HepG2 (cell line): ENCODE results near the gene ANAPC2. TPM values are rescaled to one million over a fixed set of nuclear protein-coding genes. Genes with fewer than 3 reads are reported as not detected.
A peak's percentile ranks its signal among the peaks of the same experiment; 100 is the strongest.

Experiments
- ATAC-seq: fragments of 200-7000 bp; cut with Tn5 transposase; 3 replicates; pipeline ENCODE4 v1.9.1; 2020; ENCODE audit warnings: mild to moderate bottlenecking, moderate library complexity
- BruUV-seq: library from RNA; stranded (reverse); fragments of 400-500 nt; replicated peaks from 2 replicates; lab custom pipeline; 2021; lab: Mats Ljungman, UMichigan
- CTCF ChIA-PET: fragments of 300-600 bp; formaldehyde crosslinking; extraction: SDS; loops from one replicate; lab custom pipeline; 2021; ENCODE audit warnings: low total read pairs, inconsistent platforms, low intra/inter-chr PET ratio; lab: Yijun Ruan, JAX
- POLR2A ChIA-PET: fragments of 350-600 bp; sonication (Branson Sonifier 250); formaldehyde crosslinking; loops from one replicate; lab custom pipeline; 2020; ENCODE audit warnings: antibody characterized with exemption, inconsistent platforms; lab: Yijun Ruan, JAX
- DNase-seq: peaks from one replicate; pipeline ENCODE4 v3.0.0-alpha.2; 2015; ENCODE audit warnings: low spot score
- FAIRE-seq: peaks from 3 replicates; lab custom pipeline; 2011; peaks lifted over from hg19 to GRCh38; lab: Jason Lieb, UNC
- H2AFZ ChIP-seq: one replicate; pipeline ENCODE4 v1.6.1; 2011; ENCODE audit warnings: low read length, inconsistent platforms
- H3K27ac ChIP-seq: fragments of 300-600 bp; 3 replicates; pipeline ENCODE4 v1.8.0; 2011; ENCODE audit warnings: mixed run types, mild to moderate bottlenecking, mixed read lengths, low read length, inconsistent platforms; ENCODE audit not compliant: insufficient read depth; ENCODE audit errors: extremely low read length
- H3K27me3 ChIP-seq, 2 experiments: fragments of 200-600 bp in 1 of 2; 2 replicates in 1 of 2; 3 replicates in 1 of 2; pipeline versions ENCODE4 v1.6.0 to v1.8.0; 2011; ENCODE audit warnings: low read length in 2 of 2, mild to moderate bottlenecking in 2 of 2, moderate library complexity in 2 of 2, inconsistent platforms in 1 of 2; ENCODE audit not compliant: insufficient read depth in 2 of 2, control insufficient read depth in 1 of 2
- H3K36me3 ChIP-seq, 2 experiments: fragments of 200-600 bp in 1 of 2; replicated peaks in 1 of 2; 2 replicates in 1 of 2; 3 replicates in 1 of 2; pipeline versions ENCODE4 v1.5.1 to v1.8.0; 2011; ENCODE audit warnings: low read length in 2 of 2, inconsistent platforms in 1 of 2; ENCODE audit not compliant: insufficient read depth in 2 of 2, control insufficient read depth in 1 of 2
- H3K4me1 ChIP-seq: 2 replicates; pipeline ENCODE4 v1.5.1; 2012; ENCODE audit warnings: low read length, inconsistent platforms; ENCODE audit not compliant: insufficient read depth
- H3K4me2 ChIP-seq: 2 replicates; pipeline ENCODE4 v1.6.0; 2011; ENCODE audit warnings: low read depth, low read length, inconsistent platforms
- H3K4me3 ChIP-seq, 3 experiments: fragments of 200-600 bp in 1 of 3; sonication (generic), shearing (Covaris generic) in 1 of 3; replicated peaks in 1 of 3; 2 replicates each; pipeline ENCODE4 v1.5.1; 2011 to 2016; ENCODE audit warnings: low read length in 3 of 3, inconsistent platforms in 2 of 3, low read depth in 2 of 3, mild to moderate bottlenecking in 2 of 3, control low read depth in 1 of 3, mixed read lengths in 1 of 3; ENCODE audit not compliant: insufficient read depth in 1 of 3
- H3K79me2 ChIP-seq: one replicate; pipeline ENCODE4 v1.6.1; 2011; ENCODE audit warnings: low read length, inconsistent platforms; ENCODE audit not compliant: insufficient read depth
- H3K9ac ChIP-seq: 2 replicates; pipeline ENCODE4 v1.6.0; 2011; ENCODE audit warnings: mild to moderate bottlenecking, low read depth, low read length, inconsistent platforms; ENCODE audit not compliant: insufficient read depth
- H3K9me3 ChIP-seq: 2 replicates; pipeline ENCODE4 v1.5.1; 2012; ENCODE audit warnings: mild to moderate bottlenecking, low read length
- H4K20me1 ChIP-seq: 2 replicates; pipeline ENCODE4 v1.6.0; 2011; ENCODE audit warnings: inconsistent platforms, mild to moderate bottlenecking, low read length, moderate library complexity; ENCODE audit not compliant: insufficient read depth
- ASH2L ChIP-seq: fragments of 300-600, 200-600 bp; sonication (generic); IDR thresholded peaks from 2 replicates; pipeline ENCODE4 v1.7.0; 2017; ENCODE audit warnings: low read depth, mild to moderate bottlenecking, moderate library complexity, mixed read lengths, low read length; ENCODE audit not compliant: insufficient read length
- FOXP4 ChIP-seq: sonication (generic); formaldehyde crosslinking; IDR thresholded peaks from 2 replicates; pipeline ENCODE4 v1.4.0; 2020; ENCODE audit warnings: missing genetic modification reagents
- HNF4A ChIP-seq: sonication (generic); formaldehyde crosslinking; IDR thresholded peaks from 2 replicates; pipeline ENCODE4 v1.4.0; 2020; ENCODE audit warnings: missing genetic modification reagents
- KDM4B ChIP-seq: sonication (generic); formaldehyde crosslinking; IDR thresholded peaks from 2 replicates; pipeline ENCODE4 v1.4.0; 2020; ENCODE audit warnings: missing genetic modification reagents
- ZBTB20 ChIP-seq: sonication (generic); formaldehyde crosslinking; IDR thresholded peaks from 2 replicates; pipeline ENCODE4 v1.8.1; 2023; ENCODE audit warnings: missing genetic modification reagents, low read depth, mild to moderate bottlenecking, borderline replicate concordance
- ZNF124 ChIP-seq: sonication (generic); formaldehyde crosslinking; IDR thresholded peaks from 2 replicates; pipeline ENCODE4 v1.4.0; 2020; ENCODE audit warnings: missing genetic modification reagents
- ZNF282 ChIP-seq: fragments of 450-650 bp; IDR thresholded peaks from 2 replicates; pipeline ENCODE4 v1.6.1; 2018; ENCODE audit not compliant: partially characterized antibody
- ZNF605 ChIP-seq: sonication (generic); formaldehyde crosslinking; IDR thresholded peaks from 2 replicates; pipeline ENCODE4 v1.8.0; 2022; ENCODE audit warnings: mild to moderate bottlenecking, missing genetic modification reagents
- ZSCAN21 ChIP-seq: sonication (generic); formaldehyde crosslinking; IDR thresholded peaks from 2 replicates; pipeline ENCODE4 v1.8.0; 2022; ENCODE audit warnings: mild to moderate bottlenecking, missing genetic modification reagents, moderate library complexity, borderline replicate concordance
- WGBS: methylation state at CpG from one replicate; pipeline ENCODE4 v1.1.6; 2017; ENCODE audit warnings: low lambda C conversion rate; 5-methylcytosine and 5-hydroxymethylcytosine counted together
- in situ Hi-C: cut with HindIII; loops from 2 replicates; pipeline ENCODE4 v1.10.0; 2017; ENCODE audit warnings: low pct_unique_long_range_greater_than_20kb; ENCODE audit not compliant: extremely low pct_ligation_motif_present
- intact Hi-C: fragments of 100-400 bp; cut with micrococcal nuclease; formaldehyde crosslinking; loops from one replicate; pipeline ENCODE4 v1.10.0; 2022; ENCODE audit not compliant: unreplicated experiment
- polyA plus RNA-seq, 8 experiments: library from polyadenylated mRNA; depleted of rRNA in 3 of 8; stranded (reverse) in 7 of 8; unstranded in 1 of 8; fragments of >200 nt; fragmentation: Illumina TruSeq in 4 of 8; extraction: Trizol in 4 of 8; gene quantifications; 2 replicates each; pipeline versions ENCODE4 v1.2.1 to v1.2.3, GENCODE V29; 2011 to 2016; ENCODE audit warnings: low read depth in 4 of 8, missing spikeins in 1 of 8, mixed read lengths in 1 of 8; ENCODE audit not compliant: insufficient read depth in 1 of 8
- total RNA-seq, 5 experiments: library from RNA; depleted of rRNA; stranded (reverse); fragments of >200 nt; fragmentation: Illumina TruSeq; extraction: Trizol; gene quantifications; 2 replicates each; pipeline ENCODE4 v1.2.3, GENCODE V29; 2016; ENCODE audit warnings: low read depth in 1 of 5

The ANAPC2 gene
- total and polyA plus RNA-seq, 2 of the 13 experiments (the other 11 are each of a cell fraction or from before 2014, with no cell fraction given) = 12.3 to 15.4 TPM

- peaks cover 60% of the 10 kb centered on the region for H3K4me1 ChIP-seq
- FAIRE-seq = no peak
- peaks cover 4% of the 10 kb centered on the region; the same call in 1 of the 2 replicates for H4K20me1 ChIP-seq
- BruUV-seq = no TSS peak
- peak overlapping the region; percentile 96 for H3K27ac ChIP-seq
- H3K4me2 ChIP-seq = peak overlapping the region; percentile 95
- H3K79me2 ChIP-seq = peaks cover 57% of the 10 kb centered on the region
- WGBS = 14% methylated on average over 8 of the region's 8 CpGs
- H2AFZ ChIP-seq = no peak overlapping the region
- no peaks in the 10 kb centered on the region for H3K36me3 ChIP-seq
- DNase-seq = no peak
- CTCF ChIA-PET = no interaction called here
- H3K27me3 ChIP-seq = no peaks in the 10 kb centered on the region; a peak in 1 of 5 replicates
- no peak for ATAC-seq
- no peak overlapping the region for H3K4me3 ChIP-seq
- H3K9me3 ChIP-seq = no peaks in the 10 kb centered on the region
- POLR2A ChIA-PET = interaction anchor here (1.0 to 8.8 kb wide), 9 partner anchors 14 to 147 kb away, joined by 3 to 225 read pairs (median 15); partner anchors contain the start of genes ANAPC2, CYSRT1, RNF208 and RNF224
- in situ Hi-C loops (no loop called here), intact Hi-C loops (no loop called here)
- TF ChIP-seq HNF4A (CRISPR knock-in tag) (peak; percentile 31; the same call in 1 of the 2 replicates), ASH2L (peak; percentile 8), ZNF124 (CRISPR knock-in tag) (no peak), KDM4B (CRISPR knock-in tag) (no peak), ZNF605 (CRISPR knock-in tag) (0 out of 2 replicates have a peak, but pooled peaks have one; percentile 26), FOXP4 (peak; percentile 31; the same call in 1 of the 2 replicates), ZBTB20 (CRISPR knock-in tag) (no peak), ZNF282 (no peak), ZSCAN21 (CRISPR knock-in tag) (no peak)
- no peak overlapping the region for H3K9ac ChIP-seq
These were observed 14.6 kb upstream of the ANAPC2 start for GRCh38 chr9:137202966-137203365.
